Measurements from ENCODE around the gene RARG. TPM values are rescaled to one million over a fixed set of nuclear protein-coding genes. Genes with fewer than 3 reads are reported as not detected.

RARG gene
- total and polyA plus RNA-seq, 7 donors = 3.7 to 10.8 (median 6.2) TPM

GRCh38 chr12:53197011-53197640, 34.9 kb downstream of the RARG start:
- peaks cover 0 to 3% (median 0%) of the 10 kb centered on the region in 3 donors for H3K27me3 ChIP-seq (ENCODE audit: insufficient read depth in 3 of 3, low read length in 2 of 3)
- H3K9me3 ChIP-seq = no peaks in the 10 kb centered on the region
- peaks cover 0 to 5% of the 10 kb centered on the region in 2 donors for H3K36me3 ChIP-seq (ENCODE audit: insufficient read depth in 1 of 2, low read depth in 1 of 2)
- TF ChIP-seq CTCF (IDR thresholded peaks at IDR 0.05) = no peak
- intact Hi-C loops (cut with DNase I) = loop anchor here (1.0 to 5.0 kb wide), 3 partner anchors 38 to 130 kb away; no protein-coding TSS in a partner anchor
- WGBS, 3 donors = 60 to 67% (median 61%) methylated on average over 19 of the region's 19 CpGs
- H3K27ac ChIP-seq = no peak overlapping the region
- peak overlapping the region; percentile 54 for H3K4me3 ChIP-seq
- H3K4me1 ChIP-seq = no peaks in the 10 kb centered on the region
- DNase-seq = no peak
- peak in 1 of 4 donors; percentile 24 for ATAC-seq

- Histone ChIP-seq H3K36me3 (ENCODE audit: insufficient read depth in 1 of 2, low read depth in 1 of 2) (peaks cover 0 to 12% of the 10 kb centered on the region in 2 donors), H3K27me3 (ENCODE audit: insufficient read depth in 3 of 3, low read length in 2 of 3) (peaks cover 0 to 3% (median 0%) of the 10 kb centered on the region in 3 donors), H3K27ac (no peak overlapping the region), H3K9me3 (no peaks in the 10 kb centered on the region), H3K4me3 (no peak overlapping the region), H3K4me1 (no peaks in the 10 kb centered on the region)
- no peak for TF ChIP-seq CTCF (IDR thresholded peaks at IDR 0.05)
- DNase-seq = no peak
- ATAC-seq = no peak
- intact Hi-C loops (cut with DNase I) = loop anchor here in 1 of 2 donors (5.0 kb wide), 1 partner anchor 129 kb away; no protein-coding TSS in a partner anchor
- WGBS, 3 donors = 78 to 81% (median 80%) methylated on average over 14 of the region's 14 CpGs
These were observed 35.5 kb downstream of the RARG start for GRCh38 chr12:53196486-53196885.

GRCh38 chr12:53195516-53196420, 36.2 kb downstream of the RARG start:
- Histone ChIP-seq H3K27me3 (ENCODE audit: insufficient read depth in 3 of 3, low read length in 2 of 3) (peaks cover 0 to 3% (median 0%) of the 10 kb centered on the region in 3 donors), H3K27ac (no peak overlapping the region), H3K4me3 (no peak overlapping the region), H3K4me1 (no peaks in the 10 kb centered on the region), H3K9me3 (no peaks in the 10 kb centered on the region), H3K36me3 (ENCODE audit: insufficient read depth in 1 of 2, low read depth in 1 of 2) (peaks cover 0 to 19% of the 10 kb centered on the region in 2 donors)
- WGBS, 3 donors = 78 to 80% (median 79%) methylated on average over 10 of the region's 10 CpGs
- DNase-seq (no peak), ATAC-seq (no peak)
- no peak for TF ChIP-seq CTCF (IDR thresholded peaks at IDR 0.05)
- intact Hi-C loops (cut with DNase I) = loop anchor here in 1 of 2 donors (5.0 kb wide), 1 partner anchor 128 kb away; no protein-coding TSS in a partner anchor

GRCh38 chr12:53194973-53195372, 37.0 kb downstream of the RARG start:
- Histone ChIP-seq H3K27me3 (ENCODE audit: insufficient read depth in 3 of 3, low read length in 2 of 3) (peaks cover 0 to 3% (median 0%) of the 10 kb centered on the region in 3 donors), H3K36me3 (ENCODE audit: insufficient read depth in 1 of 2, low read depth in 1 of 2) (peaks cover 0 to 19% of the 10 kb centered on the region in 2 donors), H3K9me3 (no peaks in the 10 kb centered on the region), H3K4me1 (peaks cover under 1% of the 10 kb centered on the region), H3K27ac (no peak overlapping the region), H3K4me3 (no peak overlapping the region)
- no peak for DNase-seq
- no peak for TF ChIP-seq CTCF (IDR thresholded peaks at IDR 0.05)
- WGBS, 3 donors = 88 to 95% (median 92%) methylated on average over 1 of the region's 1 CpG
- intact Hi-C loops (cut with DNase I) = loop anchor here (5.0 kb wide), 3 partner anchors 38 to 128 kb away; partner anchors contain the start of gene IGFBP6 (in 1 of the 2)
- no peak for ATAC-seq
